ENCODE results near the gene TBL2.

GRCh38 chr7:73624669-73625001 lies 46.3 kb upstream of the TBL2 start:
- TF ChIP-seq POLR2AphosphoS5 (IDR thresholded peaks at IDR 0.05; ENCODE audit: low read depth), result no peak
- TF ChIP-seq SPI1 (IDR thresholded peaks at IDR 0.05; ENCODE audit: borderline replicate concordance, low read depth), result no peak
